ENCODE data around the gene GAS2L2.

Gene GAS2L2

DNA sequence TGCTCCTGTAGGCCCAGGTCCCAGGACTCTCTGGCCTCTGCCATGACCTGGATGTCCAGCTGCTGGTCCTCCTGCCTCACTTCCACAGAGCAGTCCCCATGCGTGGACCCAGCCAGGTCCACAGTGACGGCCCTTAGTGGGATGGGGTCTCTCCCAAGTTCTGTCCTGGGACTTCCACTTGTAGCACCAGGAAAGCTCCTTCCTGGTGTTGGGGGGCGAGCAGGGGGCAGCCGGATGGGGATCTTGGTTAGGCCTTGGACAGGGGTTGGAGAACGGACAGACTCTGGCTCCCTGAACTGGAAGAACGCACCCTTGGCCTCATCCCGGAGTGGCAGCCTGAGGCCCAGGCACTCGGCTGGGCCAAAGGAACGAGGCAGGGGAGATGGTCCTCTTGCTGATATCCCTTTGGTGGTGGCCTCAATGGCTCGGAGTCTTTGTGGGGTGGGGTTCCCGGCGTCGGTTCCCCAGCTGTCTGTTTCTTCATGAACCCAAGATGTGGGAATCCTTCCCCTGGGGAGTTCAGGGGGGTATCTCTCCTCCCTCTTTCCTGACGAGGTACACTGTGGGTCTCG lies 7.2 kb downstream of the GAS2L2 start:
- DNase-seq (ENCODE audit: low spot score), result no peak

DNA sequence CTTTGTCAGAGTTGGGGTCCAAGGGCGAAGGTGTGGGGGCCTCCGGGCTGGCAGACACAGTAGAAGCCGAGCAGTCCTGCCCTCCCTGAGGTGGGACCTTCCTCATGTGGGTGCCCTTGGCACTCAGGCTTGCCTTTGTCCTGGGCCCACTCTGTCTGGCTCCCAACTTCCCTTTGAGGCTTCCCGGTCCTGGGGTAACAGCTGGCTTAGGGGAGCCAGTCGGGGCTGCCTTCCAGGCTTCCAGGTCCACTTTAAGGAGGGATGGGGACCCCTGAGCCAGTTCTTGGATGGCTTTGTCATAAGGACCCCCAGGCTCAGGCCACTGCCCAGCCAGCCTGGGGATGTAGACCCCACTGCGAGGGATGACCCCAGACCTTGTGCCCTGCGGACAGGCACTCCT lies 7.8 kb downstream of the GAS2L2 start:
- DNase-seq (ENCODE audit: low spot score), result no peak

DNA sequence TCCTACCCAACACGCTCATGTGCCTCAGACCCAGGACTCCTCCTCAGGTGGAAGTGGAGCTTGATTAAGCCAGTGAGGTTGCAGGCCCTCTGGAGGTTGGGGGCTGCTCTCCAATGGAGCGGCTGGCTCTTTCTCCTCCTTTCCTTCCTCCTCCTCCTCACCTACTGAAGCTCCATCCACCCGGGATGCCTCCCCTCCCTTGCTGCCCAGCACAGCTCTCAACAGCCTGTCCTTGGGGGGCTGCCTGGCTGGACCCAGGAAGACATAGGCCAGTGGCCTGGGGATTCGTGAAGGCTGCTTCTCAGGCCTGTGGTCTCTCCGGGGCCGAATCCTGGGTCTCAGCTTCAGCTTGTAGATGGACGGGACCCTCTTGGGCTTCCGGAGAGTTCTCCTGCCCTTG lies 8.2 kb downstream of the GAS2L2 start:
- DNase-seq (ENCODE audit: low spot score), result no peak

DNA sequence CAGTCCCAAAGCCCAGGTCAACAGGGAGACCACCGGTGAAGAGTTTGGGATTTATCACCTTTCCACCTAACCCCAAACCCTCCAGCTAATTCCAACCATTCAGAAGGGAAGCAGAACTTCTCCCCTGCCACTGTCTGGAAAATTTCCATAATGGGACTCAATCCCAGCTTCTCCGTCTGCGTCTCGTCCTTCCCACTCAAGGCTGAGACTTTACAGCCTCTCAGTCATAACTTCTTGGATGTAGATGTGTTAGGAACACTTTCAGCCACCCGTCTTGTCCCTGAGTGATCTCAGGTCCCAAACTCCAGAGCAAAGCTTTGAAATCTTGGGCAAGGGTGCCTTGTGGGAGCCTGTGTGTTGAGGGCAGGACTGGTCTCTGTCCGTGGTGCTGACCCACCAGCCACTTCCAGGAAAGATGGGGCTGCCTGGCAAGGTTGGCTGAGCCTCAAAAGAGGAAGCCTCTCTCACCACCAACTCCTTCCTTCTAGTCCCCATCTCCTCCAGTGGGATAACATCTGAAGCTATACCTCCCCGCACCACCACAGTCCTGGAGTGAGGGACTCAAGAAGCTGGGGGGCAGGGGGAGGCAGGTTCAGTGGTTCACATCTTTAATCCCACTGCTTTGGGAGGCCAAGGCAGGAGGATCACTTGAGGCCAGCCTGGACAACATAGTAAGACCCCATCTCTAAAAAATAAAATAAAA lies 9.3 kb downstream of the GAS2L2 start:
- no peak for DNase-seq (ENCODE audit: low spot score)

DNA sequence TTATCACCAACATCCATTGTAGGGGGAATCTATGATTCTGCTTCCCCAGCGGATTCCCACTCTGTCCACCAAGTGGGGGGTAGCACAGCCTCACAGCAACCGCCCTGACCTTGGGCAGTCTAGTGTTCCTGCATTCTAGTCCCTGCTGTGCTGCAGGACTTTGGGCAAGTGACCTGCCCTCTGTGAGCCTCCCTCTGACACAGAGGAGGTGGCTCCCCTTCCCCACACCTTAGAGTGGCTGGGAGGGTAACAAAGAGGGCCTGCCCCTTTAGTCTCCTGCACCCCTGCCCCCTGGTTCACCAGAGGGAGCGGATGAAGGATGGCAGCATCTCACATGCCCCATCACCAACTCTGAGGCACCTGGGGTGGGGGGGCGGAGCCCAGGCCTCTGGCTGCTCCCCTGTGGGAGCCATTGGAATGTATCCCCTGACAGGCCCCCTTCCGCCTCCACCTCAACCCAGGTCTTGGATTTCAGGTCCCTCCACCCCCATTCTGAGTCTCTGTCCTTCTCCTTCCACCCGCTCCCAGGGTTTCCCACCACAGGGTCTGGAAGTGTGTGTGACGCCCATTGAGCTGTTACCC lies 10.1 kb downstream of the GAS2L2 start:
- DNase-seq (ENCODE audit: low spot score), result no peak

DNA sequence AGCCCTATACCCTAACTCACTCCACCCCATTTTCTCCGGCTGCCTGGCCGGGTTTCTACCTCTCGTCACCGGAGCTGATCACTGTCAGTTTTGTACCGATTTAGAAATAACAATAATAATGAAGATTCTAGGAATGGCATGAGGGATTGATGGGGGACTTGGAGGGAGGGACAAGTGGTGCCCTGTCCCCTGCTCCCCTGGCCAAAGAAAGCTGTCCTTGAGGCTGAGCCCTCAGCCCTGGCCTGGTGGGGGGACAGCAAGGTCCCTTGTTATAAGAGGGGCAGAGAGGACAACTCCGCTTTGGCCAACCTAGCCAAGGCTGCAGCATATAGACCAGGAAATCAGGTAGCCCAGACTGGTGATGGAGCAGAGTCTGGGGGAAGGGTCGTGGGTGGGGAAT lies 10.5 kb downstream of the GAS2L2 start:
- no peak for DNase-seq (ENCODE audit: low spot score)

DNA sequence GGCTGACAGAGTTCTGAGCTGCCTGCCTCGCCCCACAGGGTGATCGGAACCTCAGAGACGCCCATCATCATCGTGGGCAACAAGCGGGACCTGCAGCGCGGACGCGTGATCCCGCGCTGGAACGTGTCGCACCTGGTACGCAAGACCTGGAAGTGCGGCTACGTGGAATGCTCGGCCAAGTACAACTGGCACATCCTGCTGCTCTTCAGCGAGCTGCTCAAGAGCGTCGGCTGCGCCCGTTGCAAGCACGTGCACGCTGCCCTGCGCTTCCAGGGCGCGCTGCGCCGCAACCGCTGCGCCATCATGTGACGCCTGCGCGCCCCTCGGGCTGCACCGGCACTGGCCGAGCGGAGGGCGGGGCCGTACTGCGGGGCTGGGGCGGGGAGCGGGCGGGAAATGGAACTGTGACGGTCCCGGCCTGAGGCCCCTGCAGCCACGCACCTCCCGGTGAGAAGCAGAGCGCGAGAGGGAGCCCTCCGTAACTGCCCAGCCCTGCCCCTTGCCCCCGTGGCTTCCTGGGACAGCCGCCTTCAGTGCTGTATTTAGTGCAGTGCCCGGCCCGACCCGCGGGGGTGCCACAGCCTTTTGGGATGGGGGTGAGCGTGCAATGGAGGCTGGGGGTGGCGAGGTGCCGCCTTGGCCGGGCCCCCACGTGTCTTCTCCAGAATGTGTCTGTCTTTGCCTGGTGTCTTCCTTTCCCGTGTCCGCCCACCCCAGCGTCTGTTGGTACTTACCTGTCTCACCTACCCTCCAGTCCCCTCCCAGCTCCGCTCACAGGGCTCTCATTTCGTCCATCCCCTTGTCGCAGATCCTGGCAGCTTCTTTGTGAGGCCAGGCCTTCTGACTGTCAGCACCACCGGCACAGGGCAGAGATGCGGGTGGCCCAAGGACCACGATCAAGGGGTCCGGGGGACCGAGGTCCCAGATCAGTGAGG lies 11.8 kb downstream of the GAS2L2 start:
- no peak for DNase-seq (ENCODE audit: low spot score)

DNA sequence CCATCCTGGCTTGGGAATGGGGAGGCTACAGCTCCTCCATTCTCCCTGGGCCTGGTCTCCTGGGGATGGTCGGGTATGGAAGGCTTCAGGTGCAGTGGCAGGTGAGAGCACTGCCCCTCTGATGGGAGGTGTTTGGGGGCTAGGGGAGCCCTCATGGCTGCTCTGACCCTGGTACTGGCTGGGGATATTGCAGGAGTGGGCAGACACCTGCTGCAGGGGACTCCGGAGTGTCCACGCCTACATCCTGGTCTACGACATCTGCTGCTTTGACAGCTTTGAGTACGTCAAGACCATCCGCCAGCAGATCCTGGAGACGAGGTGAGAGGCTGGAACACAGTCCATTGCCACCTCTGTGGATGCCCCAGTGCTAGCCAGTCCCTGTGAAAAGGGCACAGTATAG lies 12.8 kb downstream of the GAS2L2 start:
- DNase-seq (ENCODE audit: low spot score), result no peak

DNA sequence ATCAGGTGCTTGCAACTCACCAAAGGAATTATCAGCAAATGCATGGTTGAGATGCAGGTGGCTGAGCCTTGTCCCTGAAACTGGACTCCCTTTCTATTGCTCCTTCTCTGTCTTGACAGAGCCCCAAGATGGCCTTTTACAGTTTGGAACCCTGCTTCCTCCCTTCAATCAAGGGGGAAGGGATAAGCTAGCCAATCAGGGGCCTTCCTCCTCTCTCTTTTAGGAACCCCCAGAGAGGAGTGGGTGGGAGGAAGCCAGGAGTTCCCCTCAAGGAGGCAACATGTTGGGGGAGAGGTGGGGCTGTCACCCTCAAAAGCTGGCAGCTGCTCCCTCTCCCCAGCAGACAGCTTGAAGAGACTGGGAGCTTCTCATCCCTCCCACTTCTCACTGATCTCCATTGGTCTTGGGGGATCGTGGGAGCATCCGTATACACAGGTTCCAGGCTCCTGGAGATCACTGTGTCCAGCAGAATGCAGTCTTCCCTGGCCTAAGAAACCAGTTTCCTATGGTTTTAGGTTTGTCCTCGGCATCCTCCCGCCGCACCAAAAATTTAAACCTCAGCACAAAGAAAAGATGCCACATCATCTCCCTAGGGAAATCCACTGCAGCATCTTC lies 14.4 kb downstream of the GAS2L2 start:
- no peak for DNase-seq (ENCODE audit: low spot score)

DNA sequence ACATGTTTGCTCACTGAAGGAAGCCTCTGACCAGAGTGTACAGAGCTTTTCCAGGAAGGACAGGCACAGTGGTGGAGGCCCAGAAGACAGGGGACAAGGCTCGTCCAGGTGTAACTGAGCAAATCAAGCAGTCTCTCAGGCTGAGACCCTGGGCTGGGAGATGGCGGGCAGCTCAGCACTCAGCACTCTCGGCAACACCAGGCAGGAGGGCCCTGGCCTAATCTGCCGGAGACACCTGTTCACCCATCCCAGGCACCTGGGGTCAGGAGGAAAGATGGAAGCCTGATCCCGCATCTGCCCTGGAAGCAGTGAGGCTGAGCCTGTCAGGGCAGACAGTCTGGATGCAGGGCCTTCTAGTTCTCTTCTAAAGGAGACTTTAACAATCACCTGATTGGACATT lies 16.8 kb downstream of the GAS2L2 start:
- DNase-seq (ENCODE audit: low spot score), result no peak

DNA sequence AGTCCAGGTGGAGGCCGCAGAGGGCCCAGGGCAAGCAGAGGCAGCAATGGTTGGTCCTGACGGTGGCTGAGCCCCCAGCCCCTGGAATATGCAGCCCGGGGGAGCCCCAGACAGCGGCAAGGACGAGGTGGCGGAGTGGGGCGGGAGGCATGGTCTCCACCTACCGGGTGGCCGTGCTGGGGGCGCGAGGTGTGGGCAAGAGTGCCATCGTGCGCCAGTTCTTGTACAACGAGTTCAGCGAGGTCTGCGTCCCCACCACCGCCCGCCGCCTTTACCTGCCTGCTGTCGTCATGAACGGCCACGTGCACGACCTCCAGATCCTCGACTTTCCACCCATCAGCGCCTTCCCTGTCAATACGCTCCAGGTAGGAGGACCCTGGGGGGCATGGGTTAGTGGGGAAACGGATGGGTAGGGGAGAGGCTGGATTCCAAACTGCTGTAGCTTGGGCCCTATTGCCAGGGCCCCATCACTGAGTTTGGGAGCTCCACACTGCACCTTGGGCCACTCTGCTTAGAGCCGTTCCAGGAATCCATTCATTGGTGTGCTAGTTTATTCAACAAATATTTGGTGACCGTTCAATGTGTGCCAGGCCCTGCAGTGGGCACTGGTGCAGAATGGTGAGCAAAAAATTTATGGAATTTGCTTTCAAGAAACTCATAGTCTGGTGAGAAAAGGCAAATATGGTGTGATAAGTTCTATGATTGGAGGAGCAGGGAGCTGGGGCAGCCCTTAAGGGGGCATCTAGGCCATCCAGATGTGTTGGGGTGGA lies 17.8 kb downstream of the GAS2L2 start:
- no peak for DNase-seq (ENCODE audit: low spot score)

DNA sequence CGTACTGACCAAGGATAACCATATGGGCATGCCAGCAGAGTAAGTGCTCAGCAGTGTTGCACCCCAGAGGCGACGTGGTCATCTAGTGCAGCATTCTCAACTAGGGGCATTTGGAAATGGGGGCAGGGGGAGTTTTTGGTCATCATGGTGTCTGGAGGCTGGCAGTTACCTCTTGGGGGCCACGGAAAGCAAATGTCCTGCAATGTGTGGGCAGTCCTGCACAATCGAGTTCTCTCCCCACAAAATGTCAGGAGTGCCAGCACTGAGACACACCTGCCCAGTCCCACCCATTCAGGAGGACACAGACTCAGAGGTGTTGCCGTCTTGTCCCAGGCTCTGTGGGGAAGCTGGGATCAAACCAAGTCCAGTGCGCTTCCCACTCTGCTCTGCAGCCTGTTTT lies 18.6 kb downstream of the GAS2L2 start:
- DNase-seq (ENCODE audit: low spot score), result no peak

DNA sequence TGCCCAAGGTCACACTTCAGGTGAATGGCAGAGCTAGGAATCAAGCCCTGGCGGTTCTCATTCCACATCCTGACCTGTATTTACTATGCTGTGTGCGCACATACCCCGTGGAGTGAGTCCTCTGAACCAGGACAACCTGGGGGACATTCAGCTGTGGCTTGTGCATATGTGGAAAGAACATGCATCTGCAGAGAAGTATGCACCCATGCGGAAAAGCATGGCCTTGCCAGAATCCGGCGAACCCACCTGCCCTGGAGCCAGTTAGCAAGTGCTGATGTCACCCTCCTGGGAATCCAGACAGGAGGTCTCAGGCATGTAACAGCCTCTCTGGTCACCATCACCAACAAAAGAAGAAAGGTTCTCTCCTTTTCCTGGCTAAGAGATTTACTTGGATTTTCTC lies 19.7 kb downstream of the GAS2L2 start:
- no peak for DNase-seq (ENCODE audit: low spot score)

DNA sequence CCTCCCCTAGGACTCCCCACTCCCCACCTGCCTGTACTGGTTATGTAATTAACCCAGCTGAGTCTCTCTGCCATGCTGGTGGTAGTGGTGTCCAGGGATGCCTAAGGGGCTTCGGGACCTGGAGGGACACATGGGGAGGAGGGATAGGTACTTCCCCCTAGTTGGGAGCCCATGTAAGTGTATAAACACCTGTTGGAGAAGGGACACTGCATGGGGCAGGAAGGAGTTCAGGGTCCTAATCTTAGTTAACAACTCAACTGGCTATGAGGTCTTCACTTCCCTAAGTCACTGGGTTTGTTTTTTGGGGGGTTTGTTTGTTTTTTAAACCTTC lies 20.3 kb downstream of the GAS2L2 start:
- DNase-seq (ENCODE audit: low spot score), result no peak

DNA sequence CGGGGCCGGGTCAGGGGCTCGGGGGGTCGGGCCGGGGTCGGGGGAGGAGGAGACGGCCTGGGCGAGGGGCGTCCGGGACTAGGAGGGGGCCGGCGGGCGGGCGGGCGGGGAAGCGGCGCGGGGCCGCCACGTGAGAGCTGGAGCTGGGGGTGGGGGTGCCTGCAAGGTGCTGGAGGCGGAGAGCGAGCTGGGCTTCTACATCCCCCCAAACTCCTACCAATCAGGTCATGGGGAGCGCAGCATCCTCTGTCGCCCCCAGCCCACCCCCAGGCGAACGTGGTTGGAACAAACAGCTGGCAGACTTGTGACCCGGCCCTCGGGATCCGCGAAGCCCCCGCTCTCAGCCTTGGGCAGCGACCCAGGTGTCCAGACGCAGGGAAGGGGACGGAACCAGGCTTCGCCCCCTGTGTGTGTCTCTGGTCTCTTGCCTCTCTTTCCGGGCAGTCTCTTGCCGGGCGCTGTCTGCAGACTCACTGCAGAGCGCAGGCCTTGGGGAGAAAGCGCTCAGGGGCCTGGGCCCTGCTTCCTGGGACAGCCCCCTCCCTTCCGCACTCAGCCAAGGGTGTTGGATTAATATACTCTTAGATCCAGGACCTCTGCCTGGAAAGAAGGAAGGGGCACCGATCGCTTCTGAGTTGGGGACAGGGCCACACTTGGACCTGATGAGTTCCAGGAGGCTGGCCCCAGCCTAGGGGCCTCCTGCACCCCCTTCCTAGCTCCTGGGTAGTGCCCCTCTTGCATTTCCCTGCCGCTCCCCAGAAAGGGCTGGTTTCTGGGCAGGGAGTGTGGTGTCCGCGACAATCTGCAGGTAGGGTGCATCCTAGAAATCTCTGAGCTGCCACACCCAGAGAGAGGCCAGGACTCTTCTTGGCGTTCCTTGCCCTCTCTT lies 20.9 kb downstream of the GAS2L2 start:
- no peak for DNase-seq (ENCODE audit: low spot score)

DNA sequence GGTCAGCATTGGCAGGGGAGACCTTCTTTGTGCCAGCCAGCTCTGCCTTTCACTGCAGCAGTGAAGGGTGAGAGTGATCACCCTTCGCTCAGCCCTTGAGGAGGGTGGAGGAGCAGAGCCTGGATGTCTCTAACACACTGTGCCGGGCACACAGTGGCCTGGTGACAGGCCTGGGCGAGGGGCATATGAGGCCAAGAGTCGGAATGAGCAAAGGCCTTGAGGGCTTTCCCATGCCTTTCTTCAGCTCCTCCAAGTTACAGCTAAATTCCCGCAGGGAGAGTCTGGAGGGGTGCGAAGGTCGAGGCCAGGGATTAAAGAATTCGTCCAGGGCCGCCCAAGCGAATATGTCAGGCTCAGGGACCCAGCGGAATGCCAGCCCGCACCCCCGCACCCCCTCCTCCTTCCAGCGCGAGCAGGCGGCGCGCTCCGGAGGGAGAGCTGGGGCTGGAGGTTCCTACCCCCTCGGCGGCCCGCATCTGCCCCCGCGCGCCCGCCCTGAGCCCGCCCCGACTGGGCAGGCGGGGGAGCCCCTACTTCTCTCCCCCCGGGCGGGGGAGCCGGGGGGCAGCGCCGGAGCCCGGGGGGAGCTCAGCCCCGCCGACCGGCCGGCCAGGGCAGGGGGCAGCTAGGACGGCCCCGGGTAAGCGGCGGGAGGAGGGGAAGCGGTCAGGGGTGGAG lies 21.7 kb downstream of the GAS2L2 start, which contains the start of gene RASL10B:
RASL10B (plus strand) TSS at position 401 of the 678 bp plus-strand sequence. CDS start 3,546 bp downstream, outside the sequence.
- no peak for DNase-seq (ENCODE audit: low spot score)

DNA sequence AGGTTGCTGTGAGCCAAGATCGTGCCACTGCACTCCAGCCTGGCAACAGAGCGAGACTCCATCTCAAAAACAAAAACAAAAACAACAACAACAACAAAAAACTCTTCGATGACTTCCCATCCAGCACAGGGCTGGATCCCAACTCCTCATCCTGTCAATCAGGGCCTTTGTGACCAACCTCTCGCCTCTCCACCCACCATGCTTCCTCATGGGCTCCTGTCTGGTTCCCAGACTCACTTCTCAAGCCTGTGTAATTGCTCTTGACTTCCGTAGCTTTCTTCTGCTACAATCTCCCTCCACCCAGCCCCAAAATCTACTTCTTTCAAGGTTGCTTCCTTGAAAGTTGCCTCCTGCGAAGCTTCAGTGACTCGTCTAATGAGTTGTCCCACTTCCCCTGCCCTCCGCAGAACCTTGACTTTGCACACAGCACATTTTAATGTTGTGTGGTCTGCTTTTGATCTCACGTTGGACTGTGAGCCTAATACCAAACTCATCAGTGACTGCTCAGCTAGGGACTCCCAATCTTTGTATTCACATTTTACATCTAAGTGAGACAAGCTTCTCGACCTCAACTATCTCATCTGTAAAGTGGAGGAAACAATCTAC lies 22.5 kb downstream of the GAS2L2 start:
- no peak for DNase-seq (ENCODE audit: low spot score)

DNA sequence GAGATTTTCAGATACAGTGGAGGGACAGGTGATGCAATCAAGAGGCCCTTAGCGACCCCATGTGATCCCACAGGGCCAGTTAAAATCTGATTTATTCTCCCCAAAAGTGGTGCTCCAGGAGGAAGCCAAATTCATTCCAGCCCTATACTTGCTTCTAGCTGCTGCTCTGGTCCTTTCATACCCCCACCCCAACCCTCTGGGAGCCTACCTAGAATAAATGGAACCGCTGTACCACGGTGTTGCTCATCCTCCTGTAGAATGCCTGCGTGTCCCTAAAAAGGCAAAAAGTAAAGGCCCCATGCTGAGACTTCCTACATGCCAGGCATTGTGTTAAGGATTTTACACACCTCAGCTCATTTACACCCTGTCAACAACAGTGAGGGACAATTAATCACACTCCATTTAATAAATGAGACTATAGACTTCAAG lies 23.6 kb downstream of the GAS2L2 start:
- no peak for DNase-seq (ENCODE audit: low spot score)

DNA sequence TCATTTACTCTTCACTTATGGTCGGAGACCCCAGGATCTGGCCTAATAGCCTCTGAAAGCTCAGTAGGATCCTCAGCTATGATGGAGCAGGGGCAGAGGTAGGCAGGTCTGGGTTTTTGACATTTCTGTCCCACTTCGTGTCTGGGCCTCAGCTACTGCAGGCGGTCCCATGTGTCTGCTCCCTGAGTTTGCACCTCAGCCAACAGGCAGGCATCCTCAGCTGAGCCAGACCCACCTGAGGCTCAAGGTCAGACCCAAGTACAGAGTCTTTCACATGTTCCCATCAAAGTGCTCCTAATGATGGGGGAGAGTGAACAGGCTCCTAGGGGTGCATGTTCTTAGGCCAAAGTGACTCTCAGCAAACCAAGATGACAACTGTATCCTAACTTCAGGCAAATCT lies 24.5 kb downstream of the GAS2L2 start:
- no peak for DNase-seq (ENCODE audit: low spot score)
